NCI-H1092 treated with DMSO at 0.1 percent for 48 hours (cell line): ENCODE data around the gene KCNJ12.
"Not testable (repeated sequence)": the region's sequence is repeated elsewhere in the genome, so short reads cannot be mapped to it uniquely, and the experiment has no call there.

Source experiments
- DNase-seq: peaks from one replicate; lab custom pipeline; 2025; lab: John Stamatoyannopoulos, UW

Gene KCNJ12

DNA sequence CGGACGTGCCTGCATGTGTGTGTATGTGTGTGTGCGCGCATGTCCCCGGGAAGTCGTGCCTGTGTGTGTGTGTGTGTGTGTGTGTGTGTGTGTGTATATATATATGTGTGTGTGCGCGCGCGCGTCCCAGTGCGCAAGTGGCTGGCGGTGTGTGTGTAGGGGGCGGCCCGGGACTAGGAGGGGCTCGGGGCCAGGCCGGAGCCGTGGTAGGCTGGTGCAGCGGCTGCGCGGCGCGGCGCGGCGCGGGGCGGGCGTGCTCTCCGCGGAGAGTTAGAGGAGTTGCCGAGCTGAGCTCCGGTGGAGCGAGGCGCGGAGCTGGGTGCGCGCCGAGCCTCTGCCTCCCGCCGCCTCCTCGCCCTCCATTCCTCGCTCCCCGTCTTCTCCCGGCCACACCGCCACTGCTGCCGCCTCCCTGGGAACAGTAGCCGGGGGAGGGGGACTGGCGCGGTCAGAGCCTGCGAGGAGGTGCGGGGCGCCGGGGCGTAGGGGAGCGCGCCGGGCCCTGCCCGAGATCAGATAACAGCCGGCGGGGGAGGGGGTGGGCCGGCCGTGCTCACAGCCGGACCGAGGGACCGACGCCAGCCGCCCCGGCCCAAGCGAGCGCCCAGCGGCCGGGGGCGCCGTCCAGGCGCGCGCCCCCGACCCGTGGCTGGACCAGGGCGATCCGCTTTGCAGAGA lies at the start of gene KCNJ12:
TSS of gene KCNJ12 (plus strand) at position 277 of the 678 bp plus-strand sequence. CDS start 38,986 bp downstream, outside the sequence.
- DNase-seq: peak; percentile 48

DNA sequence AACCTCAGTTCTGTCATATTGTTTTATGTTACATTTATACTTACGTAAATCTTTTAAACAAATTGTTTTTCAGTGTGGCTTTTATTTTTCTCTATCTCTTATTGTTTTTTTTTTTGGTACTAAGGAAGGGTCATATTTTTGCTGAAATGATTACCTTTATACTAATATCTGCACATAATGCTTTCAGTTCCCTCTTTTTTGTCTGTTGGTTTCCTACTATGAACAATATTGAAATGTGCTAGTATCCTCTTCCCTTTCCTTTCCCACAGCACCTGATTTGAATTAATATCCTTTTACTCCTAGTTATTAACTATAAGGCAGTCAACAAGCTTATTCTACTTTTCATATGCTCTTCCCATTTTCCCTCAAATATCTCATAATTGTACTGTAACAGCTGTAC lies 48.2 kb upstream of the KCNJ12 start:
- not testable (repeated sequence) for DNase-seq

DNA sequence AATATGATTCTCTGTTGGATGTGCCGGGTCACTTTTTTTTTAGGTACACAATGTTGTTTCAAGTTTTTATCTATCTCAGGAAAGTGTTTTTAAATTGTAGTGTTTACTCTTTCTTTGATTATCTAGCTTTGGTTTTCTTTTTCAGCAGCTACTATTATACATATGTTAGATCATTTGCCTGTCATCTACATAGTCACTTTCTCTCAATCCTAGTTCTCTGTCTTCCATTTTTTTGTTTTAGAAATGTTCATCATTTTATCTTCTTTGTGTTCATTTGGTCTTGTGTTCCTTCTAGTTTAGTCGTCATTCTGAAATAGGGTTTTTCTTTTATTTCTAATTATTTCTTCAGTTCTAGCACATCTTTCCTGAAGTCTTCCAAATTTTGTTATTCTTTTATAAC lies 47.4 kb upstream of the KCNJ12 start:
- DNase-seq: not testable (repeated sequence)

DNA sequence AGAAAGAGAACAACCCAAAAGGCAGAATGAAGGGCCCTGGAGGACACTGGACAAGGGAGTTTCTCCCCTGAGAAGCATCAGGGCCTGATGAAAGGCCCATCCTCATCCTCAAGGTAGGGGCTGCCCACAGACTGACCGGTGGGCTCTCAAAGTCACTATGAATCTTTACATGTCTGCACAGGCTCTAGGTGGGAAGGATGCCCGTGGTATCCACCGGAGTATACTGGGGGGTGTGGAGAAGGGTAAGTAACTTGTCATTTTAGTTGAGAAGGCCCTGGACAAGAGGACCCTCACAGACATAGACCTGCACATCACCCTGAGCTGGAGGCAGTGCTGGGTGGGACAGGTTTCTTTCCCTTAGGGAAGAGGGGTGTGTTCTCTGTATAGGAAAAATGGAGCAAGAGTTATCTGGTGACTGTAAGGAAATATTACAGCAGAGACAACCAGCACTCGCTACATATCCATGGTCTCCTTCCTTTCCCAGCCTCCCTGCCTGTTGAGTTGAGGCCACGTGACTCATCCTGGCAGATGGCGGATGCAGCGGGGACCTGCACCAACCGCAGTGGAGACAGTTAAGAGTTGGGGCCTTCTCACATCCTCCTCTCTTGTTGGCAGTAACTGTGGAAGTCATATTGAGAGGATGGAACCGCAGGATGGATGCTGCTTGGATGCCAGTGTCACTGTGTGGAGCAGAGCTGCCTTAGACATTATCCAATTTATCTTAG lies 45.6 kb upstream of the KCNJ12 start:
- no peak for DNase-seq

DNA sequence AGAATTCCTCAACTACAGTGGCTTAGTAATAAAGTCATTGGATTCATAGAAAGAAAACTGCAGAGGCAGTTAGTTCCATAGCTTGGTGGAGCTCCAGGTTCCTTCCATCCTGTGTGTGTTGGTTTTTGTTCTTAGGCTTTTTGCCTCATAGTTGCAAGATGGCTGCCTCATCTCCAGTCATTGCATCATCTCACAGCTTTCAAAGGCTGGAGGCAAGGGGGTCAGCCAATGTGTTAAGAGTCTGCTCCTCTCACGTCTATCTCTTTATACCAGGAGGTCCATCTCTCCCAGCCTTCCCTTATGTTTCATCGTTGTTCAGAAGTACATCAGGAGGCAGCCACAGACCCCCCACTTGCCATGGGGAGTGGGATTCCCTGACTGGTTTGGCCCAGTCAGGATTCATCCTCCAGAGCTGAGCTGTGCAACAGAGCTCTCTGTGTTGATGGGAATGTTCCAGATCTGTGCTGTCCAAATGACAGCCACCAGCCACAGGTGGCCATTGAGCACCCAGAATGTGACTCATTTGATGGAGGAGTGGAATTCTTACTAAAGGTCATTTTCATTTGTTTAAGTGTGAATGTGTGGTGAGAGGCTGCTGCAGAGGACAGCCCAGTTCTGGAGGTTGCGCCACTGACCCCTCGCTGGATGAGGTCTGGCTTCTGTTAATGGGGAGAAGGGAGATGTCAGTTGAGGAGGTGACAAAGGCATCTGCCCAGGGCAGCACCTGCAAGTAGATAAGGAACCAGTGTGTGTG lies 39.4 kb upstream of the KCNJ12 start:
- not testable (repeated sequence) for DNase-seq

DNA sequence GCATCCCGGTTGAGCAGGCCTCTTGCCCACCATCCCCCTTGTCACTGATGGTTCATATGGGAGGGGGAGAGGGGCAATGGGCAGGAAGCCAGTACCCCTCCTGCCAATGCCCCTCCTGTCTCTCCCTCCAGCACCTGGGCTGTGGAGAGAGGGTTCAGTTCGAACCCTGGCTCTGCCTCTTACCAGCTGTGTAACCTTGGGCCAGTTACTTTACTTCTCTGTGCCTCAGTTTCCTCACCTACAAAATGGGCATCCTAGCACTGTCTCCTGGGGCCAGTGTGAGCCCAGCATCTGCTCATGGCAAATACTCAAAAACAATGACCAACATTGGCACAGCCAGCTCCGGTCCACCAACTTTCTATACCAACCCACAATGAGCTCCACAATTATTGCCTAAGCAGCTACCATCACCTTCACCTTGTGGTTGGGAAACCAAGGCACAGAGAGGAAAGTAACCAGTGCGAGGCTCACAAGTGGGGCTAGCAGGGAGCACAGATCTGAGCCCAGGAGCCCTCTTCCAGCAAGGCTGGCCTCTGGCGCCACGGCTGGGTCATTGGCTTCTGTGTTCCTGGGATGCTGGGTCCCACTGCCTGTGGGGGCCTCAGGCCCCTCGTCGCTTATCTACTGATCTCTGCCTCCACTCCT lies 38.1 kb upstream of the KCNJ12 start:
- not testable (repeated sequence) for DNase-seq

DNA sequence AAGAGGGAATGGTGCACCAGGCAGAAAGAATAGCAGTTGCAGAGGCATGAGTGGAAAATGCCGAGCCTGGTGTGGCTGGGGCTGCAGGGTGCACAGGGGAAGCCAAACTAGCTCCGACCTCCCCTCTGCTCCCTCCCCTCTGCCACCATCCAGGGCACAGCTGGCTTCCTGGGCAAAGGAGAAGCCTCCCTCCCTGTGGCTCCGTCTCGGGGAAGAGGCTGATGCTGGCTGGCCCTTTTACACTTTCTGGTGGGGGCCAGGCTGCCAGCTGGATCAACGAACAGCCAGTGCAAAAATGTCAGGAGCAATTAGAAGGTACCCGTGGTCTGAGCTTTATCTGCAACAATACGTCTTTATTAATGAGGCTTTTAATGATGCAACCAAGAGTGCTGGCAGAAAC lies 37.1 kb upstream of the KCNJ12 start:
- DNase-seq: no peak

DNA sequence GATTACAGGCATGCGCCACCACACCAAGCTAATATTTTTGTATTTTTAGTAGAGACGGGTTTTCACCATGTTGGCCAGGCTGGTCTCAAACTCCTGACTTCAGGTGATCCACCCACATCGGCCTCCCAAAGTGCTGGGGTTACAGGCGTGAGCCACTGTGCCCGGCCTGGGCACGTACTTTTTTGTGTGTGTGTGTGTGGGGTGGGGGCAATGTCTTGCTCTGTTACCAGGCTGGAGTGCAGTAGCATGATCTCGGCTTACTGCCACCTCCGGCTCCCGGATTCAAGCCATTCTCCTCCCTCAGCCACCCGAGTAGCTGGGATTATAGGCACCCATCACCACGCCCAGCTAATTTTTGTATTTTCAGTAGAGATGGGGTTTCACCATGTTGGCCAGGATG lies 36.6 kb upstream of the KCNJ12 start:
- DNase-seq: not testable (repeated sequence)

DNA sequence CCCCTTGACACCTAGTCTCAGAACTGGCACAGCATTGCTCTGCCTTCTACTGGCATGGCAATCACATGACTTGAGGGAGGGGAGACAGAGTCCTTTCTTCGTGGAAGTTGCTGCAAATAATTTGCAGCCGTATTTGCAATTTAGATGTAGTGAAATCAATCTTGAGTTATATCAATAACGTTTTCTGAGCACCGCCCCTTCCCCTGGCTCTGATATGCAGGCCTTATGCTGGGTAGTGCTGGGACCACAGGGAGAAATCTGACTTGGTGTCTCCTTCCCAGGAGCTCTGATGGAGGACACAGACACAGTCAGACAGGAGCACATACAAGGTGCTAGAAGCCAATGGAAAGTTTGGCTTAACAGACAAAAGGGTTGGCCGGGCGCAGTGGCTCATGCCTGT lies 35.8 kb upstream of the KCNJ12 start:
- DNase-seq: not testable (repeated sequence)

DNA sequence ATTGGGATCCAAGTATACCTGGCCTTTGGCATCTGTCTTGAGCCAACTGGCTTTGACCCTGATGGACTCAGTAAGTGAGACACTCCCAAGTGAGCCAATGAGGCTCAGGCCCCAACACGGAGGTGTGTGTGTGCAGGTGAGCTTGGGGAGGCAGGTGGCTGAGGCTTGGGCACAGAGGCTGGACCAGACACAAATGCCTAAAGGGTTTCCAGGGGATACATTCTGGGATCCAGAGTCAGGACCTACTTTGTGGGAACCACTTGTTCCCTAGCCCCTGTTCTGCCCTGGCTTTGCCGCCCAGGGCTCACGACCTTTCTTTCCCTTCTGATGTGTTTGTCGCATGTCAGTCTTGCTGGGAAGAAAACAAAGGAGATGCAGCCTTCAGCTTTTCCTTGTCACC lies 34.9 kb upstream of the KCNJ12 start:
- not testable (repeated sequence) for DNase-seq

DNA sequence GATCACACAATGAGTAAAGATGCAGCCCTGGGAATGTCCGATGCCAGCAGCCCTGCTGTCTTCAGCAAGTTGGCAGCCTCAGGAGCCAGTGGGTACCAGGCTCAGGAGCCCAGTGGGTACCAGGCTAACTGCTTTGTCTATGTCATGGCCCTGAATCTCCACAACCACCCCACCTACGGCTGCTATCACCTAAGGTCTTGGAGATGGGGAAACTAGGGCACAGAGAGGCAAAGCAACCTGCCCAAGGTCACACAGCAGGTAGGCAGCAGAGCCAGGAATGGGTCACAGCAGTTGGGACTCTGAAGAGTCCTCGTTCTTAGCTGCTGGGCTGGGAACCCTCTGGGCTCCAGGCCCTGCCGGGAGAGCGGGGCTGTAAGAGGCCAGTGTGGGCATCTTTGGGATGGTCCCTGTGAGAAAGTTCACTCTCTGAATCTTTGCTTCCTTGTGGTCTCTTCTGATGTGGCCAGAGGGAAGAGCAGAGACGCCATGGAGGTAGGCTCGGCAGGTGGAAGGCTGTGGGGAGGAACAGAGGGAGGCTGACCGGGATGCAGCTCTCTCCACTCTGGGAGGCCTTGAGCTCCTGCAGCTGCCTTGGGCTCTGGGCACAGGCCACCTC lies 34.1 kb upstream of the KCNJ12 start:
- DNase-seq: not testable (repeated sequence)

DNA sequence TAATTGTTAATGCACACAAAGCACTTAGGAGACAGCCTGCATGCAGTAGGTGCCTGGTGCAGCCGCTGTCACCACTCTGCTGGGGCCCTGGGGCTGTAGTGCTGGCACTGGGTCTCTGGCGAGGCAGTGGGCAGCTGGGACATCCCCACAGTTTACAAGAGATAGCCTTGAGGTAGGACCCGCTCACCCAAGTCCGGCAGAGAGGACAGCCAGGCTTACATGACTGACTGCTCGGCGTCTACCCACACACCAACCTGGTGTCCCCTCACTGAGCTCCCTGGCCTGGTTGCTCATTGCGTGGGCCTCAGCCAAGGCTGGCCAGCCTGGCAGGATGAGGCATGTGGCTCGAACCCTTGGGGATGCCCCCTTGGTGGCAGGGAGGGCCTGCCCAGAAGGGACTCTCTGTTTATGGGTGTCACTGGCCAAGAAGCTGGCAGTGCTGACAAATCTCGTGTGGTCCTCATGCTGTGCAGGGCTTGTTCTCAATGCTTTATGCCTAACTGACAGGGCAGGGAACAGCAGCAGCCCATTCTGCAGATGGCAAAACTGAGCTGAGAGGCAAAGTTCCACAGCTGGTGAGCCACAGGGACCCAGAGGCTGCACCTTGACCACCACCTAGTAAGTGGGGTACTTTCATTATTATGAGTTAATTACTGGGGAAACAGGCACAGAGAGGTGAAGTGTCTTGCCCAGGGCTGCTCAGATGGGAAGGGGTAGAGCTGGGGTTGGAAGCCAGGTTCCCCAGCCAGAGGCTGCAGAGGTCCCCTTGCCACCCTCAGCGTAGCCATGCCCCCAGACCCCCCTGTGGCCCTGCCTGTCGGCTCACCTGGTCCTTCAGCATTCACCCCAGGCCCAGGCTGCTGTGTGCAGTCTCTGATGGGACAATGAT lies 32.9 kb upstream of the KCNJ12 start:
- not testable (repeated sequence) for DNase-seq

DNA sequence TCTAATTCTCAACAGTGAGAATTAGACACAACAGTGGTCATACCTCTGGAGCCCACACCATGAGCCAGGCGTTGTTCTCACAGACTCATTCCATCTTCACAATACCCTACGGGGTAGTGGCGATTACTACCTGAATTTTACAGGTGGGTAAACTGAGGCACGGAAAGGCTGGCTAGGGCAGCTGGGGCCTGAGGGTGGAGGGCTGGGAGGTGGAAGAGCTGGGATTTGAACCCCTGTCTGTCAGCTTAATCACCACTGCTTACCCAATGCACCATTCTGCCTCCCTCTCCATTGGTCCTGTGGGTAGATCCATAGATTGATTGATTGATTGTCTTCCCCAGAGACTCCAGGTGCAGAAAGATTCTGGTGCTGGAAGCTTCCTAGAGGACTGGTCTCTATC lies 31.4 kb upstream of the KCNJ12 start:
- DNase-seq: not testable (repeated sequence)

DNA sequence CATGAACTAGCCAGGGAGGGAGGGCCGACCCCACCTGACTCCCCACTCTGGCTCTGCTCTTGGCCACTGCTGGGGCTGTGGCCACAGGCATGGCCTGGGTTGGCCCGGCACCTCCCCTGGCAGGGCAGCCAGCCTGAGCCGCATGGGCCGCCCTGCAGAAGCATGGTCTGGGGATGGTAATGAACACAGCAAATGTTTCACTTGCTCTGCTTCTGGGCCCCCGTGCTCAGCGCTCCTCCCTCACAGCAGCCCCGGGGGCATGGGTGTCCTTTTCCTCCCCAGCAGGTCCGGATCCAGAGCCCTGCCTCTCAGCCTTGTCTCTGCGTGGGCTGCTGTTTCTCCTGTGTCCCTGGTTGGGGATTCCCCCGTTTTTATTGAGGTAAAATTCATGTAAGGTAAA lies 30.9 kb upstream of the KCNJ12 start:
- DNase-seq: no peak

DNA sequence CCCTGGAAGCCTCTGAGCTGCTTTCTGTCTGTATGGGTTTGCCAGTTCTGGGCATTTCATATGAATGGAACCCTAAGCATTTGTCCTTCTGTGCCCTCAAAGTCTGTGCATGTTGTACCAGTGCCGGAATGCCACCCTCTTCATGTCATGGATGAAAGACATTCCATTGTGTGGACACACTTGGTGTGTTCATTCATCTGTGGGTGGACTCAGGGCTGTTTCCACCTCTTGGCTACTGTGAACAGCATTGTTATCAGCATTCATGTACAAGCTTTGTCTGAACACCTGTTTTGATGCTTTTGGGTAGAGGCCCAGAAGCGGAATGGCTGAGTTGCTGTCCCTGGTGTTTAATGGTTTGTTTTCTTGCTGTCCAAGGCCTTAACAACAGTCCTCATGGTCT lies 30.1 kb upstream of the KCNJ12 start:
- DNase-seq: not testable (repeated sequence)

DNA sequence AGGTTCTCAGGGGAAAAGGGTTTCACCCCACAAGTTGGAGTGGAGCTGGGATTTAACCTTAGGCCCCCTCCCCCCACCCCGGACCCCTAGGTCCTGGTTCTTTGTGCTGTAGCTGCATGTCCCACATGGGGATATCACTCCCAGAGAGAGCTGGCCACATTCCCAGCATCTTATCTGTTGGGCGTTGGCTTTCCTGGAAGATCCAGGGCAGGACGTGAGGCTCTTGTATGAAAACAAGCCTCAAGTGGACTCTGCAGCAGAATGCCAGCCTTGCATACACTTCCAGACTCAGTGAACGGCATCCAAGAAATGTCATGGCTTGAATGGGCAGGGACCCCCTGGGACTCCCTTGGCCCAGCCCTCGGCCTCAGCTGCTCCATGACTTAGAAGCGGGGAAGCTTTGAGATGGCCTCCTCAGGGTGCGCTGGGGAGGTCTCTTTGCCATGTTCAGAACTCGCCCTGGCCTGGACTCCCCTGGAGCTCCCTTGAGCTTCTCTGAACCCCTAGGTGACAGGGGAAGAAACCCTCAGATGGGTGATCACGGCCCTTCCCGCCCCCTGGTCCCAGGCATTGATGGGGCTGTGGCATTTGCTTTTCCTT lies 29.4 kb upstream of the KCNJ12 start:
- DNase-seq: not testable (repeated sequence)

DNA sequence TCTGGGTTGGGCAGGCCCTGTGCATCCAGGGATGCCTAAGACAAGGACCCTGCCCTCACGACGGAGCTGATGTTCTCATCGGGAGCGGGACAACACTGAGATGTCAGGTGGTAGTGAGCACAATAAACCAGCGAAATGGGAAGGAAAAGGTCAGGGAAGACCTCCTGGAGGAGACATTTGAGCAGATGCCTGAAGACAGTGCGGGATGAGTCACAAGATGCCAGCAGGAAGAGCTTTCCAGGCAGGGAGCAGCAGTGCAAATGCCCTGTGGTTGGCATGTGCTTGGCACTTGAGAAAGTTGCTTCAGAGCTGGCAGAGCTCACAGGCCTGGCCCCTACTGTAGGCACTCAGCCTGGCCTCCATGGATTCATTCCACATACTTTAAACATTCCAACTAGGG lies 28.5 kb upstream of the KCNJ12 start:
- not testable (repeated sequence) for DNase-seq

DNA sequence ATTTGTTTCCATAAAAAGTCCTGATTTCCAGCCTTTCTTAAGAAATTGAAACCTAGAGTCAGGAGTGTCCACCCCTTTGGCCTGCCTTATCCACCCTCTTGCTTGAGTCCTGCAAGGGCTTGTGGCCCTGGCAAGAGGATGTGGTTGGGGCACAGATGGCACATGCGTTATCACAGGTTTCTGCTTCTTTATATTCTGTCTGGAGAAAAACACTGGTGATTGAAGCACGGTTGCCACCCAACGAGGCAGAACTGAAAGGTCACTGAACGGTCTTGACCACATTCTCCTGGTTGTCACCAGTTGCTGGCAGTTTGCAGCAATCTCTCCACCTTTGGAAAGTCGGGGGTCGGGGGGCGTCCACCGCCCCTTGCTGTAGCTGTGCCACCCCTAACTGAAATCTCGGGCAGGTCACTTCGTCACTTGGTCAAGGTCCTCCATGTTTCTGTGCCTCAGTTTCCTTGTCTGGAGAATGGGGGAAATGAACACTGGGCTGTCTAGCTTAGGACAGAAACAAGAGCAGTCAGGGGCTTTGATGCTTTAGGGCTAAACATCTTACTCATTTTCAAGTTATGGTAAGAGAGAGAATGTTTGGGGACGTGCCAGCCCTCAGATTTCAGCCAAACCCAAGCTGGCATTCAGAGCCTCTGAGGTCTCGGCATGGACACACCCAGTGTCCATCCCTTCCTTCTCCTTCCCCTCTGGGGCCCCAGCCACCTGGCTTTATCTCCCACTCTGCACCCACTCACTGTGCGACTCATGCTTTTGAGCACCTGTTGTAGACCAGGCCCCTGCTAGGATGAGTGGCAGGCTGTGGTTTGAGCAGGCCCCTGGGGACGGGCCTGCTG lies 27.9 kb upstream of the KCNJ12 start:
- not testable (repeated sequence) for DNase-seq

DNA sequence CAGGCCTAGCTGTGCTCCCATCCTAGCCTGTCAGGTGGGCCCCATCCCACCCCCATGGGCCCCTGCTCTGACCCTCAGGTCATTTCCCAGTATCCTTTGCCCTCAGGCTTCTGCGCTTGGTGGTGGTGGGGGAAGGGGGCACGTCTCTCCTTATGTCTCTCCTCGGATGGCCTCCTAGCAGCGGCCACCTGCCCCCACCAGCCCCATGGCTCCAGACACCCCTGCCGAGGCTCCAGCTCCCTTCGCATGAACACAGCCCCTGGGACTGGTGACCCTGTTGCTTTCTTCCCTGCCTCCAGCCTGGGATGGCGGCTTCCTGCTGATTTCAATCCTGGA lies 27.3 kb upstream of the KCNJ12 start:
- DNase-seq: not testable (repeated sequence)
